WTC11 (cell line): ENCODE results near the gene SLC25A21. TPM values are rescaled to one million over a fixed set of nuclear protein-coding genes. Genes with fewer than 3 reads are reported as not detected.

Experiments used
- ATAC-seq: fragments of 200-7000 bp; cut with Tn5 transposase; 2 replicates; pipeline ENCODE4 v1.10.0; 2021; ENCODE audit warnings: mild to moderate bottlenecking, moderate library complexity
- CTCF ChIA-PET: fragments of 300-600 bp; sonication (Branson Sonifier 250); formaldehyde crosslinking; loops from one replicate; lab custom pipeline; 2021; ENCODE audit warnings: antibody characterized with exemption; lab: Charles Lee
- POLR2A ChIA-PET: fragments of 350-600 bp; sonication (Branson Sonifier 250); formaldehyde crosslinking; loops from one replicate; lab custom pipeline; 2021; ENCODE audit warnings: antibody characterized with exemption; lab: Charles Lee
- DNase-seq: peaks from one replicate; pipeline ENCODE4 v3.0.0; 2021; ENCODE audit warnings: low spot score
- H3K27ac Mint-ChIP-seq: 2 replicates; pipeline ENCODE4 v1.8.0; 2021; ENCODE audit warnings: mixed read lengths
- H3K27me3 Mint-ChIP-seq: 2 replicates; pipeline ENCODE4 v1.8.0; 2021; ENCODE audit warnings: low read depth, mild to moderate bottlenecking, moderate library complexity, mixed read lengths
- H3K36me3 Mint-ChIP-seq: 2 replicates; pipeline ENCODE4 v1.8.0; 2021; ENCODE audit warnings: mixed read lengths
- H3K4me1 Mint-ChIP-seq: 2 replicates; pipeline ENCODE4 v1.8.0; 2022; ENCODE audit warnings: mixed read lengths
- H3K4me3 Mint-ChIP-seq: 2 replicates; pipeline ENCODE4 v1.8.0; 2021; ENCODE audit warnings: mild to moderate bottlenecking, moderate library complexity, mixed read lengths
- H3K9me3 Mint-ChIP-seq: 2 replicates; pipeline ENCODE4 v1.8.0; 2021; ENCODE audit warnings: mixed read lengths
- ARID4B ChIP-seq: sonication (generic); formaldehyde crosslinking; IDR thresholded peaks from 2 replicates; pipeline ENCODE4 v1.8.0; 2023; ENCODE audit warnings: missing genetic modification reagents, mild to moderate bottlenecking, borderline replicate concordance
- CREB1 ChIP-seq: sonication (generic); formaldehyde crosslinking; IDR thresholded peaks from 2 replicates; pipeline ENCODE4 v1.8.0; 2023; ENCODE audit warnings: mild to moderate bottlenecking, missing genetic modification reagents
- ELF4 ChIP-seq: sonication (generic); formaldehyde crosslinking; IDR thresholded peaks from 2 replicates; pipeline ENCODE4 v1.8.1; 2022; ENCODE audit warnings: low read depth, mild to moderate bottlenecking, moderate library complexity, missing genetic modification reagents
- ETV6 ChIP-seq: sonication (generic); formaldehyde crosslinking; IDR thresholded peaks from 2 replicates; pipeline ENCODE4 v1.8.1; 2022; ENCODE audit warnings: mild to moderate bottlenecking, missing genetic modification reagents
- FOXP1 ChIP-seq: sonication (generic); formaldehyde crosslinking; IDR thresholded peaks from 2 replicates; pipeline ENCODE4 v1.8.0; 2022; ENCODE audit warnings: missing genetic modification reagents, mild to moderate bottlenecking, moderate library complexity, borderline replicate concordance
- IRF2 ChIP-seq: sonication (generic); formaldehyde crosslinking; IDR thresholded peaks from 2 replicates; pipeline ENCODE4 v1.8.0; 2022; ENCODE audit warnings: low read depth, missing genetic modification reagents, borderline replicate concordance
- JUN ChIP-seq: sonication (generic); formaldehyde crosslinking; IDR thresholded peaks from 2 replicates; pipeline ENCODE4 v1.8.0; 2023; ENCODE audit warnings: mild to moderate bottlenecking, missing genetic modification reagents
- MYBL2 ChIP-seq: sonication (generic); formaldehyde crosslinking; IDR thresholded peaks from 2 replicates; pipeline ENCODE4 v1.8.1; 2023; ENCODE audit warnings: mild to moderate bottlenecking, moderate library complexity, missing genetic modification reagents
- ZNF219 ChIP-seq: sonication (generic); formaldehyde crosslinking; IDR thresholded peaks from 2 replicates; pipeline ENCODE4 v1.8.0; 2023; ENCODE audit warnings: missing genetic modification reagents, mild to moderate bottlenecking, borderline replicate concordance
- ZNF425 ChIP-seq: fragments of 250-450 bp; sonication (Bioruptor Pico); conservative IDR thresholded peaks from 2 replicates; pipeline ENCODE4 v1.9.0; 2021; ENCODE audit warnings: mild to moderate bottlenecking
- total RNA-seq: library from RNA; stranded (reverse); gene quantifications from 3 replicates; pipeline ENCODE4 v1.2.3, GENCODE V29; 2021
- TF ChIP-seq, protein P1 (sequence below): fragments of 200-600 bp; IDR thresholded peaks from 2 replicates; pipeline ENCODE4 v1.8.0; 2022; ENCODE audit warnings: antibody characterized with exemption

The SLC25A21 gene
- total RNA-seq, 1 experiment from 2014 or later, result 8.2 TPM

GRCh38 chr14:37034410-37035285 lies 137.8 kb downstream of the SLC25A21 start (continued):
- TF ChIP-seq ZNF425 (CRISPR knock-in tag) (no peak), ELF4 (CRISPR knock-in tag) (no peak), IRF2 (CRISPR knock-in tag) (no peak), ARID4B (CRISPR knock-in tag) (no peak)

DNA sequence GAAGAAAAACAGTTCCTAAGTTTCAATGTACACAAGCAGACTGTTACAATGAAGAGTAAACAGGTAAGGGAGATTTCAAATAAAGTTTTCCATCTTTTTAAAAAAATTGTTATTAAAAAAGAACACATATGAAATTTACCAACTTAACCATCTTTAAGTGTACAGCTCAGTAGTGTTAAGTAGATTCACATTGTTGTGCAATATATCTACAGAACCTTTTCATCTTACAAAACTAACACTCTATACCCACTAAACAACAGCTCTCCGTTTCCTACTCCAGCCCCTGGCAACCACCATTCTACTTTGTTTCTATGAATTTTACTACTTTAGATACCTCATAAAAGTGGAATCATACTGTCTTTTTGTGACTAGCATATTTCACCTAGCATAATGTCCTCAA lies 139.5 kb downstream of the SLC25A21 start:
- CTCF ChIA-PET, result no interaction called here
- Mint-ChIP-seq H3K27me3 (peaks cover 22% of the 10 kb centered on the region), H3K27ac (no peak overlapping the region), H3K4me1 (peaks cover 37% of the 10 kb centered on the region), H3K9me3 (no peaks in the 10 kb centered on the region), H3K4me3 (no peak overlapping the region), H3K36me3 (no peaks in the 10 kb centered on the region)
- ATAC-seq (no peak), DNase-seq (no peak)
- TF ChIP-seq JUN, result no peak
- TF ChIP-seq ZNF219 (CRISPR knock-in tag), result no peak
- no peak for TF ChIP-seq FOXP1
- no peak for TF ChIP-seq MYBL2 (CRISPR knock-in tag)
- POLR2A ChIA-PET, result no interaction called here

DNA sequence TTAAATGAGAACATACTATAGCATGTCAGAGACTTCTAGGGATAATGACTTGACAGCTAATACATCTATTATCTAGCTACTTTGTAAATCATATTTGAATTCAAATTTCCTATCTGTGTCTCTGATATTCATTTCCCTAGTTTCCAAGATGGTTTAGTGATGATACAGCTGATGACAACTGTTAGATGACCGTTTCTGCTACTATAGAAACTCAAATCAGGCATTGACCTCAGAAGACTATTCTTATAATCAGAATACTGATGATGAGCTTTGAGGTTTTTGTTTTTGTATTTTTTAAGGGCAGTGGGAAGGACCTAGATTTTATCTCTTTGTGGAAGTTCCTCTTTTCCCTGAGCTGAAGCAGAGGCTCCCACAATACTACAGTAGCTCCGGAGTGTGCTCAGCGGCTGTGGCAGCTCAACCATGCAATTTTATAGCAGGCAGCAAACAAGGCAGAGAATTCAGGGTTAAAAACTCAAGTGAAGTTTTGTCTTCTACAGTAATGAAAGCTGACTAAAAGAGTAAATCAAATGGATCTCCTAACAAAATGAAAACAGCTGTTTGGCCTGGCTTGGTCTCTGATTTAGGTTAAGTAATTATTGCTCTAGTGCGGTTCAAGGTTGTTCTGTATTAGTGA lies 145.1 kb downstream of the SLC25A21 start:
- ChIA-PET POLR2A (no interaction called here), CTCF (interaction anchor here (0.6 to 1.8 kb wide), 2 partner anchors 122 to 211 kb away, joined by 3 to 4 read pairs; no protein-coding TSS in a partner anchor)
- DNase-seq (no peak), ATAC-seq (no peak)
- Mint-ChIP-seq H3K9me3 (no peaks in the 10 kb centered on the region), H3K4me3 (no peak overlapping the region), H3K27me3 (peaks cover 21% of the 10 kb centered on the region), H3K27ac (no peak overlapping the region), H3K4me1 (peaks cover 7% of the 10 kb centered on the region), H3K36me3 (no peaks in the 10 kb centered on the region)
- TF ChIP-seq CREB1 (CRISPR knock-in tag), result no peak

DNA sequence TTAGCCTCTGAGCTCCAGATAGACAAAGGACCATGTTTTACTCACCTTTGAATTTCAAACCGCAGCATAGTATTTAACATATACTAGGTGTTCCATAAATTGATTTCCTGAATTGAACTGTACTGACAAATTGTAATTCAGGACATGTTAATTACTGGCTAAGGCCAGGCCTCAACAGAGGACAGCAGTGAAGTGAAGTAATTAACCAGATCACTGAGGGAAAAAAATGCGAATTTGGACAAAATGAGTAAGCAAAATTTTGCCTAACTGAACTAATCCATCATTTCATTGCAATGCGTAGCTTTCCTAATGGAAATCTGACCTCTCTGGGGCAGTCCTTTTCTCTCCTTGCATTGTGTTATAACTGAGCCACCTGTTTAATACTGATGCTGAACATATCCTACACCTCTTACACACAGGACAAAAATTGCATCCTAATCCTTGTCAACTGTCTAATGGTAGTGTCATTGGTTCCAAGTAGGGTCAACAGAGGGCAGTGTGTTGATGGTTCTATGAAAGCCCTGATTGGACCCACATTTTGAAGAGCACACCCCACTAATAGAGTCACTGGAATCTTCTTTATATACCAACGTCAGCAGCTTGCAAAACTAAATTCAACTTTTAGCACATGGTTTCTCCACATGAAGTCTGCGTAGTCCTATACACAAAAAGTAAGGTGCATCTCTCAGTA lies 148.4 kb downstream of the SLC25A21 start:
- DNase-seq (no peak), ATAC-seq (peak; percentile 73)
- CTCF ChIA-PET, result interaction anchor here (0.6 to 2.3 kb wide), 3 partner anchors 93 to 471 kb away, joined by 3 to 7 read pairs (median 3); no protein-coding TSS in a partner anchor
- Mint-ChIP-seq H3K4me1 (no peaks in the 10 kb centered on the region), H3K9me3 (no peaks in the 10 kb centered on the region), H3K27ac (no peak overlapping the region), H3K27me3 (no peaks in the 10 kb centered on the region; the same call in 1 of the 2 replicates), H3K36me3 (no peaks in the 10 kb centered on the region), H3K4me3 (no peak overlapping the region)
- TF ChIP-seq, protein P1, sequence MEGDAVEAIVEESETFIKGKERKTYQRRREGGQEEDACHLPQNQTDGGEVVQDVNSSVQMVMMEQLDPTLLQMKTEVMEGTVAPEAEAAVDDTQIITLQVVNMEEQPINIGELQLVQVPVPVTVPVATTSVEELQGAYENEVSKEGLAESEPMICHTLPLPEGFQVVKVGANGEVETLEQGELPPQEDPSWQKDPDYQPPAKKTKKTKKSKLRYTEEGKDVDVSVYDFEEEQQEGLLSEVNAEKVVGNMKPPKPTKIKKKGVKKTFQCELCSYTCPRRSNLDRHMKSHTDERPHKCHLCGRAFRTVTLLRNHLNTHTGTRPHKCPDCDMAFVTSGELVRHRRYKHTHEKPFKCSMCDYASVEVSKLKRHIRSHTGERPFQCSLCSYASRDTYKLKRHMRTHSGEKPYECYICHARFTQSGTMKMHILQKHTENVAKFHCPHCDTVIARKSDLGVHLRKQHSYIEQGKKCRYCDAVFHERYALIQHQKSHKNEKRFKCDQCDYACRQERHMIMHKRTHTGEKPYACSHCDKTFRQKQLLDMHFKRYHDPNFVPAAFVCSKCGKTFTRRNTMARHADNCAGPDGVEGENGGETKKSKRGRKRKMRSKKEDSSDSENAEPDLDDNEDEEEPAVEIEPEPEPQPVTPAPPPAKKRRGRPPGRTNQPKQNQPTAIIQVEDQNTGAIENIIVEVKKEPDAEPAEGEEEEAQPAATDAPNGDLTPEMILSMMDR, result 0 out of 2 replicates have a peak, but pooled peaks have one; percentile 12
- no peak for TF ChIP-seq ETV6
- POLR2A ChIA-PET, result no interaction called here
